Activated naive CD8-positive, alpha-beta T cell treated with anti-CD3 and anti-CD28 coated beads, Interleukin-2, amount 50 U/mL, for 24 hours (primary cell): ENCODE measurements around the gene IQGAP2.

ENCODE experiments used
- ATAC-seq: fragments of 150-1000 bp; cut with Tn5 transposase; one replicate; pipeline ENCODE4 v1.10.0; 2021
- DNase-seq: peaks from one replicate; pipeline ENCODE4 v3.0.0; 2021
- H3K27ac Mint-ChIP-seq: one replicate; pipeline ENCODE4 v1.8.0; 2021; ENCODE audit warnings: mild to moderate bottlenecking, mixed read lengths
- H3K27me3 Mint-ChIP-seq: one replicate; pipeline ENCODE4 v1.8.0; 2021; ENCODE audit warnings: mixed read lengths
- H3K36me3 Mint-ChIP-seq: one replicate; pipeline ENCODE4 v1.8.0; 2021; ENCODE audit warnings: low read depth, mixed read lengths
- H3K4me1 Mint-ChIP-seq: one replicate; pipeline ENCODE4 v1.8.0; 2021; ENCODE audit warnings: mixed read lengths
- H3K4me3 Mint-ChIP-seq: one replicate; pipeline ENCODE4 v1.8.0; 2021; ENCODE audit warnings: mild to moderate bottlenecking, moderate library complexity, mixed read lengths
- H3K9me3 Mint-ChIP-seq: one replicate; pipeline ENCODE4 v1.8.0; 2021; ENCODE audit warnings: mixed read lengths

The IQGAP2 gene

DNA sequence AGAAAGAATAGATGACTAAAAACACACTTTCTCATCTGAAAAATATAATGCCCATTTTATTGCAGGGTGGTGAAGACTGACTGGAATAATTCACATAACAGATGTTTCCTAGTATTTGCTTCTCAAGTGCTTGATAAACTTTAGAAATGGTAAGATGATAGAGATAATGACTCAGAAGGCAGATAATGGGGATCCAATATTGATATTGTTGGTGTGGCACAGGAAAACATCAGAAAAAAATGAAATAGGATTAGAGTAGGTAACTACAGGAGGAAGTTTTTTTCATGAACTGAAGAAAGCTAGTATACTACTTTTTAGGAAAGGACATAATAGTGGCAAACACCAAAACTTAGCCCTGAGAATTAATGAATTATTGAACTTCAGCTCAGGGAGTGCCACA is 240.3 kb downstream of the IQGAP2 start:
- H3K27me3 Mint-ChIP-seq: no peaks in the 10 kb centered on the region
- ATAC-seq (no peak), DNase-seq (no peak)
- H3K27ac Mint-ChIP-seq: no peak overlapping the region
- H3K4me3 Mint-ChIP-seq: no peak overlapping the region
- peaks cover 1% of the 10 kb centered on the region for H3K9me3 Mint-ChIP-seq
- H3K36me3 Mint-ChIP-seq: peaks cover 42% of the 10 kb centered on the region
- H3K4me1 Mint-ChIP-seq: peaks cover 3% of the 10 kb centered on the region

- Mint-ChIP-seq H3K4me3 (no peak overlapping the region), H3K36me3 (peaks cover 44% of the 10 kb centered on the region), H3K9me3 (peaks cover 12% of the 10 kb centered on the region), H3K27ac (no peak overlapping the region), H3K27me3 (no peaks in the 10 kb centered on the region), H3K4me1 (peaks cover 3% of the 10 kb centered on the region)
- no peak for DNase-seq
- ATAC-seq: no peak
Measured at GRCh38 chr5:76649140-76649539, 246.1 kb downstream of the IQGAP2 start.

DNA sequence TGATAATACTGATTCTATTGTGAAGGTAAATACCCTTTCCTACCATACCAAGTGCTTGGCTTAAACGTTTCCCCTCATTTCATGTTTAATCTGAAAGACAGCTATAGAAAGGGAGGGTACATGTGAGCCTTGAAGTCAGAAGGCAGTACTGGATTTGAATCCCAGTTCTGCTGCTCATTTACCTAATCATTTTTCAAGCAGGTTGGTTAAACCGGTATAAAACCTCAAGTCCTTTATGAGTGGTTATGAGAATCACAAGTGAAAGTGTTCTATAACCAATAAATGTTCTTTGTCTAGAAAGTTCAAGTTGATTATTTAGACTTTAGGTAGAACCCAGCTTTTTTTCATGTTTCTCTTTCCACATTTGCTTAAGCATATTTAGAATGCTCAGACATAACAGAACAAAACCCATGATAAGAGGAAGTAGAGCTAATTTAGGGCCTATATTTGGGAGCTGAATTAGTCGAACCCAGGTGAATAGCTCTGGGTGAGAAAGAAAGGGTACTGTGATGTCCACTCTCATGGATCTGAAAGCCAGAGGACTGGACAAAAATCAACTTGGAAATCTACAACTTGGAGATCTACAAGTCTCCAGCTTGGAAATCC is 249.8 kb downstream of the IQGAP2 start:
- peaks cover 21% of the 10 kb centered on the region for H3K36me3 Mint-ChIP-seq
- H3K4me3 Mint-ChIP-seq: no peak overlapping the region
- no peak for ATAC-seq
- peaks cover 3% of the 10 kb centered on the region for H3K4me1 Mint-ChIP-seq
- H3K27me3 Mint-ChIP-seq: no peaks in the 10 kb centered on the region
- peaks cover 12% of the 10 kb centered on the region for H3K9me3 Mint-ChIP-seq
- no peak for DNase-seq
- H3K27ac Mint-ChIP-seq: no peak overlapping the region

DNA sequence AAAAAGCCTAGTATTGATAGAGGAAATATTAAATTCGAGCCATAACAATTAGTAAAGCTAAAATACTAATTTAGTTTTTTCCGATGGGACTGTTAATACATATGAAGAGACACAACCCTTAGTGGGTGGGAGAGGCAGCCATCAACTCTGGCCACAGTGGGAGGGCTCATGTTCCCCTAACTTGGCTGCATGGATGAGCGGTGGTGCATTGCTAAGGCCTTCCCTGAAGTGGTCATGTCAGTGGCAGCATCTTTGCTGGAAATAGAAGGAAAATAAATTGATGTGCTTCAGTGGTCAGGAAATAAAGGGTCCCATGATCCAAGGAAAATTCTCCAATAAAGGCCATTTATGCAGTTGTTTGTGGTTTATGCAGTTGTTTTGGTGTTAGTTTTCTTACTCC is 254.0 kb downstream of the IQGAP2 start:
- Mint-ChIP-seq H3K4me1 (peaks cover 3% of the 10 kb centered on the region), H3K36me3 (peaks cover 11% of the 10 kb centered on the region), H3K27me3 (no peaks in the 10 kb centered on the region), H3K9me3 (no peaks in the 10 kb centered on the region), H3K4me3 (no peak overlapping the region), H3K27ac (no peak overlapping the region)
- no peak for ATAC-seq
- DNase-seq: no peak

- Mint-ChIP-seq H3K9me3 (no peaks in the 10 kb centered on the region), H3K36me3 (peaks cover 11% of the 10 kb centered on the region), H3K27ac (no peak overlapping the region), H3K4me1 (peaks cover 3% of the 10 kb centered on the region), H3K27me3 (no peaks in the 10 kb centered on the region), H3K4me3 (no peak overlapping the region)
- no peak for ATAC-seq
- no peak for DNase-seq
Measured at GRCh38 chr5:76657683-76658311, 254.7 kb downstream of the IQGAP2 start.

DNA sequence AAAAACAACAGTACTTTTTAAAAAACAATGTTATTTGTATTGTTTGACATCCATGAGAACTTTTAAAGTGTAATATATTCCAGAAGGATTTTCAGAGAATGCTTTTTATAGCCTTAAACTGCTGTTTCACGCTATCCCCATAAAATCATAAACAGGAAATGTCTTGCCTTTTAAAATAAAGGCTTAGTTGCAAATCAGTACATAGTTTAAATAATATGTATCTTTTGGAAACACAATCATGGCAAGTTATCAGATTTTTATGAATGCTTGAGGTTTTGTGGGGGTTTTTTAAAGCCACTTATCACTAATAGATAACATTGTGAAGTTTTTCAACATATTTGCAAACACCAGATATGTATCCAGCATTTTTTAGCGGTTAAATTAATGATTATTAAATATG is 257.3 kb downstream of the IQGAP2 start:
- Mint-ChIP-seq H3K4me1 (no peaks in the 10 kb centered on the region), H3K27ac (no peak overlapping the region), H3K27me3 (no peaks in the 10 kb centered on the region), H3K9me3 (no peaks in the 10 kb centered on the region), H3K36me3 (peaks cover 10% of the 10 kb centered on the region), H3K4me3 (no peak overlapping the region)
- no peak for DNase-seq
- ATAC-seq: no peak

DNA sequence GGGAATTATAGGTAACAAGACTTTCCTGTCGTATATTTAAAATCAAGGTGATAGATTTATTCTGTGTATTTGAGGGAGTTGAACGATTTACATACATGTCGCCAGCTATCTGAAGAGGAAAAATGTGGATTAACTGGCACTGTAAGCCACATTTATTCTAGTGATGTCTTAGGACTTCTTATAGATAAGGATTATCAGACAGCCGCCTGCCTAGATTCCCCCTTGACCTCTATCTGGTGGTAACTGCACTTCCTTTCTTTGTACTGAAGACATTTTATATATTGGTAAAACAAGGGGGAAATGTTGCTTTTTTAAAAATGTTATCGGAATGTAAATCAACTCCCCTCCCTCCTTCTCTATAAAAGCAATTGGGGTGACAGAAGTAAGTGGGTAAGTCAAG is 259.4 kb downstream of the IQGAP2 start:
- Mint-ChIP-seq H3K9me3 (no peaks in the 10 kb centered on the region), H3K27me3 (no peaks in the 10 kb centered on the region), H3K4me3 (no peak overlapping the region), H3K4me1 (no peaks in the 10 kb centered on the region), H3K36me3 (peaks cover 14% of the 10 kb centered on the region), H3K27ac (no peak overlapping the region)
- DNase-seq (no peak), ATAC-seq (no peak)

DNA sequence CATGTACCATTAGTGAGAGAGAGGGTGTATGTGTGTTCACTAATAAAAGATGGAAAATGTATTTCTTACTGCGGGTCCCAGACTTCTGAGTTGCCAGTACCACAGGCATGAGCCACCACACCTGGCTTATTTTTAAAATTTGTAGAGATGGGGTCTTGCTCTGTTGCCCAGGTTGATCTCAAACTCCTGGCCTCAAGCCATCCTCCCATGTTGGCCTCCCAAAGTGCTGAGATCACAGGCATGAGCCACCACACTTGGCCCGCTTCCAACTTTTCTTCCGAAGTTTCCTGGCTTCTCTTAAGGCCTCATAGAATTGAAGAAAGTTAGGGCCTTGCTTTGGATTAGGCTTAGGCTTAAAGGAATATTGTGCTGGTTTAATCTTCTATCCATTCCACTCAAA is 260.5 kb downstream of the IQGAP2 start:
- no peak for ATAC-seq
- Mint-ChIP-seq H3K36me3 (peaks cover 14% of the 10 kb centered on the region), H3K4me3 (no peak overlapping the region), H3K9me3 (no peaks in the 10 kb centered on the region), H3K27me3 (no peaks in the 10 kb centered on the region), H3K4me1 (no peaks in the 10 kb centered on the region), H3K27ac (no peak overlapping the region)
- DNase-seq: no peak

DNA sequence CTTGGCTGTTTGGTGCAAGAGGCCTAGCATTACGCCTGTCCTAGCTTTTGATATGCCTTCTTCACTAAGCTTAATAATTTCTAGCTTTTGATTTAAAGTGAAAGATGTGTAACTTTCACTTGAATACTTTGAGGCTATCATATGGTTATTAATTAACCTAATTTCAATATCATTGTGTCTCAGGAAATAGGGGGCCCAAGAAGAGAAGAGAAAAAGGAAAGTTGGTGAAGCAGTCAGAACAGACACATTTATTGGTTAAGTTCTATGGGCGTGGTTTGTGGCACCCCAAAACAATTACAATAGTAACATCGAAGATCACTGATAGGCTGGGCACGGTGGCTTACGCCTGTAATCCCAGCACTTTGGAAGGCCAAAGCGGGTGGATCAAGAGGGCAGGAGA is 261.0 kb downstream of the IQGAP2 start:
- ATAC-seq: no peak

DNA sequence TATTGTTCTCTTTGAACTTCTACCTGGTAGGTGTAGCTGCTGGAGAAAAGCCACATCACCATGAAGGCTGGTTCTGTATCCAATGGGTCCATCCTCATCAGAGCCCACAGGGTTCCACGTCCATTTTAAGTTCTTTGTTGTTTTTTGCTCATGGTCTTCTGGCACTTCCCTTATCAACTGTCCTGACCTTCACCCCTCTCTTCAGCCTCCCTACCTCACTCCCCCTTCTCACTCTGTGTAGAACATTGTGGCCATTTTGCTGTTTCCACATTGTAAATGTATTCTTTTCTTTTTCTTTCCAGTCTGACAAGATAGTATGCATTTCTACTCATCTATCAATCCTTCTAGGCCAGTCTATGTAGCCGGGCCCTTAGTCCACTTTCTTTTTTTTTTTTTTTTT is 264.4 kb downstream of the IQGAP2 start:
- peaks cover 22% of the 10 kb centered on the region for H3K36me3 Mint-ChIP-seq

More for the DNA sequence above, 261.0 kb downstream of the IQGAP2 start:
- no peaks in the 10 kb centered on the region for H3K4me1 Mint-ChIP-seq
- no peaks in the 10 kb centered on the region for H3K27me3 Mint-ChIP-seq
- DNase-seq: no peak
- no peaks in the 10 kb centered on the region for H3K9me3 Mint-ChIP-seq
- H3K27ac Mint-ChIP-seq: no peak overlapping the region
- H3K4me3 Mint-ChIP-seq: no peak overlapping the region
- peaks cover 14% of the 10 kb centered on the region for H3K36me3 Mint-ChIP-seq

DNA sequence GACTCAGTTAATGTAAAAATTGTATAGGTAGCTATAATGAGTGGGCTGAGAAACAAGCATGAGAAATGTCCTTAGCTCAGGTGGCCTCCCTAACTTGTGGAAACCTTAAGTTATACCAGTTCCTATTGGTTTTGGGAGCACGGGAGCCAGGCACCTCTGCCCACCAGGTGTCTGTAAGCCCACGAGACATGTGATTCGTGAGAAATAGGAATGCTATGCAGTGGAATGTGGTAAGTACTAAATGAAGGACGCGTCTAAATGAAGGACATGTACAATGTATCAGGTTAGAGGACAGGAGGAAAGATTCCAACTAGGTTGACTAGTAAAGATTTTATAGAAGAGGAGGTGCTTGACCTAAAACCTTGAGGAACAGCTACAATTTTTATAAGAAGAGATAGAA is 266.2 kb downstream of the IQGAP2 start:
- Mint-ChIP-seq H3K9me3 (no peaks in the 10 kb centered on the region), H3K27ac (no peak overlapping the region), H3K36me3 (peaks cover 28% of the 10 kb centered on the region), H3K4me3 (no peak overlapping the region), H3K4me1 (no peaks in the 10 kb centered on the region), H3K27me3 (no peaks in the 10 kb centered on the region)
- no peak for DNase-seq
- no peak for ATAC-seq

More for the DNA sequence above, 264.4 kb downstream of the IQGAP2 start:
- Mint-ChIP-seq H3K4me3 (no peak overlapping the region), H3K4me1 (no peaks in the 10 kb centered on the region), H3K27me3 (no peaks in the 10 kb centered on the region), H3K9me3 (no peaks in the 10 kb centered on the region), H3K27ac (no peak overlapping the region)
- no peak for ATAC-seq
- no peak for DNase-seq

DNA sequence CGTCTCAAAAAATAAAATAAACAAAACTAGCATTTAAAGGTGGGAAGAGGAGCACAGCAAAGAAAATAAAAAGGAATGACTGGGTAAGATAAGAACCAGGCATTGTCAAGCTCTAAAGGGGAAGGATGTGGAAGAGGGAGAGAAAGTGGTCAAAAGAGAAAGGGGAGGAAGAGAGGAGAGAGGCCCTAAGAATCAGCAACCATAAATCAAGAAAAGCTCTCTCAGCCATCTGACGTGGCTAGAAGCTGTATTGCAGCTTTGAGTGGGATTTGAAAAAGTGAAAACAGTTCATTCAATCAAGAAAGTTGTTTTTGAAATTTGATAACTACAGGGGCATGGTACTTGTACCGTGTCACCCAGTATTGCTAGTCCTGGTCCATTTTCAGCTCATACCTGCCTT is 267.4 kb downstream of the IQGAP2 start:
- ATAC-seq: no peak
- peaks cover 27% of the 10 kb centered on the region for H3K36me3 Mint-ChIP-seq
- H3K9me3 Mint-ChIP-seq: no peaks in the 10 kb centered on the region
- DNase-seq: no peak
- H3K27ac Mint-ChIP-seq: no peak overlapping the region
- no peak overlapping the region for H3K4me3 Mint-ChIP-seq
- no peaks in the 10 kb centered on the region for H3K27me3 Mint-ChIP-seq
- H3K4me1 Mint-ChIP-seq: no peaks in the 10 kb centered on the region

- Mint-ChIP-seq H3K36me3 (peaks cover 37% of the 10 kb centered on the region), H3K27ac (no peak overlapping the region), H3K9me3 (no peaks in the 10 kb centered on the region)
Measured at GRCh38 chr5:76672242-76672641, 269.2 kb downstream of the IQGAP2 start.

GRCh38 chr5:76673125-76673524 is 270.0 kb downstream of the IQGAP2 start:
- peaks cover 37% of the 10 kb centered on the region for H3K36me3 Mint-ChIP-seq
- no peaks in the 10 kb centered on the region for H3K4me1 Mint-ChIP-seq
- DNase-seq (no peak), ATAC-seq (no peak)
- no peak overlapping the region for H3K27ac Mint-ChIP-seq
- H3K4me3 Mint-ChIP-seq: no peak overlapping the region
- no peaks in the 10 kb centered on the region for H3K27me3 Mint-ChIP-seq
- H3K9me3 Mint-ChIP-seq: no peaks in the 10 kb centered on the region

More at GRCh38 chr5:76672242-76672641, 269.2 kb downstream of the IQGAP2 start:
- Mint-ChIP-seq H3K4me1 (no peaks in the 10 kb centered on the region), H3K27me3 (no peaks in the 10 kb centered on the region), H3K4me3 (no peak overlapping the region)
- no peak for ATAC-seq
- DNase-seq: no peak

GRCh38 chr5:76674330-76675066 is 271.4 kb downstream of the IQGAP2 start:
- Mint-ChIP-seq H3K27me3 (no peaks in the 10 kb centered on the region), H3K27ac (no peak overlapping the region), H3K4me1 (no peaks in the 10 kb centered on the region), H3K36me3 (peaks cover 38% of the 10 kb centered on the region), H3K4me3 (no peak overlapping the region), H3K9me3 (no peaks in the 10 kb centered on the region)
- ATAC-seq: no peak
- no peak for DNase-seq
